Measurements from ENCODE around the gene CCDC80.

GRCh38 chr3:112619295-112619694 is 21.6 kb downstream of the CCDC80 start:
- TF ChIP-seq CTCF (IDR thresholded peaks at IDR 0.05) (no peak), POLR2A (IDR thresholded peaks at IDR 0.05) (no peak)
